H1 (cell line): Measurements from ENCODE around the gene CA5A. TPM values are rescaled to one million over a fixed set of nuclear protein-coding genes. Genes with fewer than 3 reads are reported as not detected.

ENCODE experiments used
- CTCF ChIA-PET: fragments of 300-600 bp; sonication (Branson Sonifier 250); formaldehyde crosslinking; loops from one replicate; lab custom pipeline; 2021; ENCODE audit not compliant: partially characterized antibody; lab: Charles Lee
- POLR2A ChIA-PET: fragments of 300-600 bp; sonication (Branson Sonifier 250); formaldehyde crosslinking; loops from one replicate; lab custom pipeline; 2021; ENCODE audit warnings: inconsistent platforms; ENCODE audit not compliant: partially characterized antibody; lab: Charles Lee
- DNase-seq, 2 experiments: peaks; one replicate each; pipeline versions ENCODE4 v3.0.0 to v3.0.0-alpha.2; 2010 to 2022; ENCODE audit warnings: low spot score in 2 of 2, low read depth in 1 of 2, mixed read lengths in 1 of 2
- FAIRE-seq: peaks from 2 replicates; lab custom pipeline; 2011; peaks lifted over from hg19 to GRCh38; lab: Jason Lieb, UNC
- H2AFZ ChIP-seq: 2 replicates; pipeline ENCODE4 v1.8.1; 2012; ENCODE audit warnings: low read length, inconsistent platforms
- H2AK5ac ChIP-seq: 2 replicates; pipeline ENCODE4 v1.6.1; 2013; ENCODE audit warnings: low read depth, low read length
- H2BK120ac ChIP-seq: replicated peaks from 2 replicates; pipeline ENCODE3; 2013; ENCODE audit warnings: low read depth, low read length, inconsistent platforms
- H2BK12ac ChIP-seq: 2 replicates; pipeline ENCODE4 v1.6.1; 2013; ENCODE audit warnings: low read depth, low read length
- H2BK15ac ChIP-seq: 2 replicates; pipeline ENCODE4 v1.6.1; 2013; ENCODE audit warnings: low read length
- H2BK20ac ChIP-seq: 2 replicates; pipeline ENCODE4 v1.6.1; 2013; ENCODE audit warnings: low read length
- H2BK5ac ChIP-seq: 2 replicates; pipeline ENCODE4 v1.6.1; 2013; ENCODE audit warnings: low read depth, low read length
- H3K14ac ChIP-seq: 2 replicates; pipeline ENCODE4 v1.6.1; 2013; ENCODE audit warnings: inconsistent platforms; ENCODE audit not compliant: insufficient read length
- H3K18ac ChIP-seq: 2 replicates; pipeline ENCODE4 v1.6.1; 2013; ENCODE audit warnings: low read length; ENCODE audit errors: extremely low read depth
- H3K23ac ChIP-seq: 2 replicates; pipeline ENCODE4 v1.6.1; 2013; ENCODE audit warnings: inconsistent platforms; ENCODE audit not compliant: insufficient read length
- H3K23me2 ChIP-seq: 2 replicates; pipeline ENCODE4 v1.6.1; 2013; ENCODE audit warnings: low read depth, low read length
- H3K27ac ChIP-seq: 2 replicates; pipeline ENCODE4 v1.6.1; 2011; ENCODE audit warnings: low read depth, low read length, inconsistent platforms
- H3K27me3 ChIP-seq, 4 experiments: replicated peaks in 1 of 4; 1 replicate in 1 of 4; 2 replicates in 3 of 4; pipeline versions ENCODE4 v1.6.1 to v1.8.1; 2011 to 2013; ENCODE audit warnings: low read length in 3 of 4, mild to moderate bottlenecking in 3 of 4, inconsistent platforms in 2 of 4, mixed read lengths in 2 of 4, moderate library complexity in 1 of 4; ENCODE audit not compliant: control insufficient read depth in 3 of 4, insufficient read depth in 3 of 4; ENCODE audit errors: extremely low read depth in 1 of 4
- H3K36me3 ChIP-seq, 4 experiments: 2 replicates each; pipeline versions ENCODE4 v1.6.1 to v1.8.1; 2011 to 2013; ENCODE audit warnings: mild to moderate bottlenecking in 4 of 4, low read length in 3 of 4, moderate library complexity in 2 of 4, control low read depth in 1 of 4, inconsistent platforms in 1 of 4; ENCODE audit not compliant: insufficient read depth in 4 of 4, control insufficient read depth in 2 of 4
- H3K4ac ChIP-seq: replicated peaks from 2 replicates; pipeline ENCODE3; 2013; ENCODE audit warnings: low read length, low read depth, mixed read lengths, inconsistent platforms; ENCODE audit not compliant: insufficient read length
- H3K4me1 ChIP-seq, 4 experiments: replicated peaks in 1 of 4; 1 replicate in 1 of 4; 2 replicates in 3 of 4; pipeline versions ENCODE4 v1.6.1 to v1.8.1; 2011 to 2013; ENCODE audit warnings: low read length in 3 of 4, inconsistent platforms in 2 of 4, mixed read lengths in 1 of 4; ENCODE audit not compliant: insufficient read depth in 4 of 4, control insufficient read depth in 3 of 4
- H3K4me2 ChIP-seq, 2 experiments: 2 replicates each; pipeline versions ENCODE4 v1.6.1 to v1.8.1; 2011 to 2013; ENCODE audit warnings: low read depth in 2 of 2, low read length in 2 of 2, control low read depth in 1 of 2, inconsistent platforms in 1 of 2, mild to moderate bottlenecking in 1 of 2; ENCODE audit not compliant: insufficient read depth in 1 of 2
- H3K4me3 ChIP-seq, 4 experiments: fragments of 200-600, 300-600 bp in 1 of 4; sonication (generic), shearing (Covaris generic), sonication (Bioruptor Twin) in 1 of 4; 2 replicates each; pipeline versions ENCODE4 v1.5.1 to v1.8.1; 2011 to 2016; ENCODE audit warnings: low read length in 4 of 4, low read depth in 3 of 4, control low read depth in 2 of 4, inconsistent platforms in 2 of 4, mild to moderate bottlenecking in 2 of 4, mixed read lengths in 1 of 4, moderate library complexity in 1 of 4; ENCODE audit not compliant: insufficient read depth in 2 of 4; ENCODE audit errors: extremely low read depth in 1 of 4
- H3K56ac ChIP-seq: replicated peaks from 2 replicates; pipeline ENCODE3; 2013; ENCODE audit warnings: low read depth, mild to moderate bottlenecking, mixed read lengths, low read length, inconsistent platforms; ENCODE audit not compliant: insufficient read length
- H3K79me1 ChIP-seq: 2 replicates; pipeline ENCODE4 v1.6.1; 2013; ENCODE audit warnings: low read depth, low read length, control low read depth
- H3K79me2 ChIP-seq, 2 experiments: 2 replicates each; pipeline versions ENCODE4 v1.6.1 to v1.8.1; 2012 to 2013; ENCODE audit warnings: low read length in 2 of 2, mild to moderate bottlenecking in 2 of 2, inconsistent platforms in 1 of 2; ENCODE audit not compliant: insufficient read depth in 2 of 2, control insufficient read depth in 1 of 2
- H3K9ac ChIP-seq, 4 experiments: replicated peaks in 1 of 4; 1 replicate in 1 of 4; 2 replicates in 3 of 4; pipeline versions ENCODE4 v1.6.1 to v1.8.1; 2011 to 2013; ENCODE audit warnings: low read depth in 3 of 4, low read length in 3 of 4, control low read depth in 2 of 4, mild to moderate bottlenecking in 2 of 4, moderate library complexity in 2 of 4, inconsistent platforms in 1 of 4; ENCODE audit errors: extremely low read depth in 1 of 4
- H3K9me3 ChIP-seq, 2 experiments: 2 replicates each; pipeline versions ENCODE4 v1.6.1 to v1.8.1; 2012 to 2013; ENCODE audit warnings: mild to moderate bottlenecking in 2 of 2, moderate library complexity in 2 of 2, control low read depth in 1 of 2, inconsistent platforms in 1 of 2, low read depth in 1 of 2, low read length in 1 of 2, mixed read lengths in 1 of 2; ENCODE audit not compliant: insufficient read depth in 2 of 2
- H4K20me1 ChIP-seq, 2 experiments: replicated peaks in 1 of 2; 2 replicates each; pipeline versions ENCODE3 to v1.8.1; 2011 to 2013; ENCODE audit warnings: inconsistent platforms in 2 of 2, low read length in 2 of 2, mild to moderate bottlenecking in 1 of 2; ENCODE audit not compliant: insufficient read depth in 2 of 2, control insufficient read depth in 1 of 2
- H4K5ac ChIP-seq: 2 replicates; pipeline ENCODE4 v1.6.1; 2013; ENCODE audit warnings: low read length, low read depth, mixed read lengths, inconsistent platforms; ENCODE audit not compliant: insufficient read length
- H4K8ac ChIP-seq: 2 replicates; pipeline ENCODE4 v1.8.0; 2013; ENCODE audit warnings: mild to moderate bottlenecking, moderate library complexity, low read length, inconsistent platforms; ENCODE audit not compliant: insufficient read depth; ENCODE audit errors: extremely low read depth
- H4K91ac ChIP-seq: replicated peaks from 2 replicates; pipeline ENCODE3; 2013; ENCODE audit warnings: low read length, mixed read lengths, inconsistent platforms; ENCODE audit not compliant: insufficient read length
- ATF2 ChIP-seq: IDR thresholded peaks from 2 replicates; pipeline ENCODE4 v1.6.1; 2012; ENCODE audit warnings: low read length, inconsistent platforms
- JUN ChIP-seq: IDR thresholded peaks from 2 replicates; pipeline ENCODE4 v1.6.1; 2011; ENCODE audit warnings: low read depth, mild to moderate bottlenecking, improper control_type of control experiment, low read length
- NRF1 ChIP-seq: IDR thresholded peaks from 2 replicates; pipeline ENCODE4 v1.6.1; 2011; ENCODE audit warnings: mild to moderate bottlenecking, low read depth, low read length, improper control_type of control experiment
- PHF8 ChIP-seq: fragments of 200-600 bp; sonication (generic); conservative IDR thresholded peaks from 2 replicates; pipeline ENCODE4 v1.7.1; 2012; ENCODE audit warnings: low read depth, mild to moderate bottlenecking, inconsistent platforms, low read length, moderate library complexity
- POLR2A ChIP-seq, 2 experiments: IDR thresholded peaks; 1 replicate in 1 of 2; 2 replicates in 1 of 2; pipeline ENCODE4 v1.6.1; 2011; ENCODE audit warnings: low read depth in 2 of 2, low read length in 2 of 2, mild to moderate bottlenecking in 2 of 2; ENCODE audit errors: control extremely low read depth in 1 of 2
- RNF2 ChIP-seq: fragments of 200-900, 300-1000 bp; sonication (generic); IDR thresholded peaks from 2 replicates; pipeline ENCODE4 v1.7.1; 2016; ENCODE audit warnings: borderline replicate concordance, low read depth, mild to moderate bottlenecking, antibody characterized with exemption, low read length; ENCODE audit not compliant: poor library complexity, severe bottlenecking; ENCODE audit errors: missing control alignments
- WGBS, 2 experiments: shearing (Covaris generic) in 1 of 2; methylation state at CpG; one replicate each; pipeline versions ENCODE4 v1.1.6 to v1.1.7; 2013 to 2015; ENCODE audit warnings: low lambda C conversion rate in 2 of 2, mixed read lengths in 2 of 2, inconsistent platforms in 1 of 2, low coverage in 1 of 2, missing lambda C conversion rate in 1 of 2; ENCODE audit not compliant: insufficient replicate concordance in 2 of 2, insufficient coverage in 1 of 2, insufficient read length in 1 of 2; ENCODE audit errors: extremely low coverage in 1 of 2, missing lambda C conversion rate in 1 of 2; 5-methylcytosine and 5-hydroxymethylcytosine counted together
- polyA plus RNA-seq, 7 experiments: library from polyadenylated mRNA; depleted of rRNA in 3 of 7; stranded (reverse) in 5 of 7; unstranded in 2 of 7; fragments of >200 nt in 5 of 7; fragments of 200-250 nt in 2 of 7; gene quantifications; 1 replicate in 5 of 7; 2 replicates in 1 of 7; 4 replicates in 1 of 7; pipeline versions ENCODE4 v1.2.1 to v1.2.3, GENCODE V29; 2011 to 2013; ENCODE audit warnings: missing spikeins in 2 of 7, mixed read lengths in 2 of 7
- total RNA-seq: library from RNA; stranded (reverse); fragmentation: NEBNext Ultra II Directional; extraction: Animal tissue kit (Norgen Biotek cat#: 25700); gene quantifications from 2 replicates; pipeline ENCODE4 v1.2.1, GENCODE V29; 2021
- TF ChIP-seq, protein P1 (sequence below): IDR thresholded peaks from 2 replicates; pipeline ENCODE4 v1.6.1; 2011; ENCODE audit warnings: low read depth, mild to moderate bottlenecking, low read length; ENCODE audit not compliant: insufficient read depth

CA5A gene
- total and polyA plus RNA-seq, 2 of the 8 experiments (the other 6 are each of a cell fraction or from before 2014, with no cell fraction given) = not detected

DNA sequence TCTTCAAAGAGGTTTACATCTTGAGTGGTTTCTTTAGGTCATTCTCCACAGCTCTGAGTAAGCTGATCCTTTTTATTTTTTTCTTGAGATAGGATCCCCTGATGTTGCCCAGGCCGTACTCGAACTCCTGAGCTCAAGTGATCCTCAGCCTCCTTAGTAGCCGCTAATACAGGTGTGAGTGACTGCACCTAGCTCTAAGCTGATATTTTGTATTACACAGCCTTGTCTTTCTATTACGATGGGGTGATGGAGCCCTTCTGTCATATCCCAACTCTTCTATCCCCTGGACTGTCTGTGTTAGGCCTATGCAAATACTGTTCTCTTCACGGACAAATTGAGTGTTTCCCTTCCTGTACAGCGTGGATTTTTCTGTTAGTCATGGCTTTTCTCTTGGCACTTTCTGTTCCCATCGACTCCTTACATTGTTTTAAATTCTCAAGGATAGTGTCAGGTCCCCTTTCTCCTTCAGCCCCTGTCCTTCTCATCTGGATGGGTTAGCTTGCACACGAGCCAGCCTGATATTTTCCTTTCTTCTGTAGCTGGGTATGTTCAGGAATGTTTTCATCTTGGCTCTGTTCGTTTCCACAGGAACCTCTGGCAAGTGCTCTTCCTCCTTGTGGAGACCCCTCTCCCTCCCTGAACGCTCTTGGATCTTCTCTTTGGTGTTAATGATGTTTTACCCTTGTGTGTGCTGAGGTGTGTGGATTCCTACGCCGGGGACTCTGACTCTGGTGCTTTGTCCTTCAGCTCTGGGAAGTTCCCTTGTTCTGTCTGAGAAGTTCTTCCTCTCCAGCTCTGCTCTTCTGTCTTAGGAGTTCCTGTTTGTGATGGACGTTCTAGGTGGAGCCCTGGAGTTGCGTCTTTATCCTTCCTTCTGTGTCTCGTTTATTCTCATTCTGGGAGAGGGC is 17.2 kb upstream of the CA5A start:
- Histone ChIP-seq H3K4me1 (peaks cover 0 to 3% (median 2%) of the 10 kb centered on the region in 4 experiments; a peak in 3 of 7 replicates), H3K4ac (no peak overlapping the region), H2BK12ac (no peak overlapping the region), H2BK5ac (no peak overlapping the region), H2BK20ac (no peak overlapping the region), H3K4me2 (no peak overlapping the region; a peak in 1 of 4 replicates), H2AFZ (no peak overlapping the region), H2BK120ac (no peak overlapping the region), H3K23me2 (peaks cover 9% of the 10 kb centered on the region), H3K27me3 (no peaks in the 10 kb centered on the region), H3K56ac (no peak overlapping the region), H3K9me3 (no peaks in the 10 kb centered on the region), H4K5ac (no peak overlapping the region), H3K23ac (no peak overlapping the region), H3K4me3 (no peak overlapping the region), H3K27ac (no peak overlapping the region), H4K20me1 (peaks cover 4 to 13% of the 10 kb centered on the region in 2 experiments), H2BK15ac (no peak overlapping the region), H3K18ac (no peak overlapping the region), H4K8ac (no peak overlapping the region), H3K36me3 (peaks cover 0 to 9% (median 2%) of the 10 kb centered on the region in 4 experiments; a peak in 3 of 8 replicates), H3K14ac (no peak overlapping the region), H4K91ac (no peak overlapping the region), H3K79me2 (peaks cover 11 to 69% of the 10 kb centered on the region in 2 experiments), H2AK5ac (no peak overlapping the region), H3K79me1 (peaks cover 29% of the 10 kb centered on the region), H3K9ac (peak overlapping the region in 1 of 4 experiments; percentile 33; a peak in 1 of 7 replicates)
- ChIA-PET POLR2A (interaction anchor here (0.6 to 5.2 kb wide), 6 partner anchors 10 to 175 kb away, joined by 3 to 40 read pairs (median 4); partner anchors contain the start of gene SLC7A5), CTCF (interaction anchor here (0.9 to 2.4 kb wide), 4 partner anchors 16 to 54 kb away, joined by 3 to 10 read pairs (median 5); no protein-coding TSS in a partner anchor)
- TF ChIP-seq, protein P1, sequence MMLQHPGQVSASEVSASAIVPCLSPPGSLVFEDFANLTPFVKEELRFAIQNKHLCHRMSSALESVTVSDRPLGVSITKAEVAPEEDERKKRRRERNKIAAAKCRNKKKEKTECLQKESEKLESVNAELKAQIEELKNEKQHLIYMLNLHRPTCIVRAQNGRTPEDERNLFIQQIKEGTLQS = no peak
- peak in 1 of 2 experiments; percentile 51; a peak in 1 of 3 replicates for TF ChIP-seq POLR2A (IDR thresholded peaks at IDR 0.05; ENCODE audit: control extremely low read depth in 1 of 2, low read depth in 2 of 2, low read length in 2 of 2)
- no peak for TF ChIP-seq NRF1
- no peak for TF ChIP-seq JUN
- no peak for TF ChIP-seq RNF2
- no peak for TF ChIP-seq PHF8
- no peak for TF ChIP-seq ATF2
- no peak for FAIRE-seq
- WGBS, 2 experiments = 86% methylated on average over 15 of the region's 15 CpGs; no CpG with 5 or more reads in 1 of the 2 experiments
- DNase-seq = no peak
